IMR-90 (cell line): ENCODE measurements around the gene PCDHGC4. TPM values are rescaled to one million over a fixed set of nuclear protein-coding genes. Genes with fewer than 3 reads are reported as not detected.

Experiments used
- ATAC-seq: fragments of 200-7000 bp; cut with Tn5 transposase; 2 replicates; pipeline ENCODE4 v1.9.1; 2020; ENCODE audit warnings: low read depth, mild to moderate bottlenecking, moderate library complexity
- BruUV-seq: library from RNA; stranded (reverse); fragments of 400-500 nt; replicated peaks from 2 replicates; lab custom pipeline; 2021; lab: Mats Ljungman, UMichigan
- CTCF ChIA-PET: fragments of 300-600 bp; formaldehyde crosslinking; extraction: SDS; loops from one replicate; lab custom pipeline; 2021; ENCODE audit warnings: antibody characterized with exemption; lab: Yijun Ruan, JAX
- POLR2A ChIA-PET: fragments of 300-600 bp; sonication (Branson Sonifier 250); formaldehyde crosslinking; loops from one replicate; lab custom pipeline; 2022; ENCODE audit warnings: antibody characterized with exemption; ENCODE audit not compliant: unreplicated experiment; lab: Charles Lee
- DNase-seq: peaks from one replicate; pipeline ENCODE4 v3.0.0; 2013
- H2AFZ ChIP-seq: replicated peaks from 2 replicates; pipeline ENCODE3; 2013; ENCODE audit warnings: low read length, mild to moderate bottlenecking; ENCODE audit not compliant: poor library complexity
- H2AK5ac ChIP-seq: 2 replicates; pipeline ENCODE4 v1.6.1; 2013; ENCODE audit warnings: low read depth, low read length, inconsistent platforms
- H2AK9ac ChIP-seq: replicated peaks from 2 replicates; pipeline ENCODE3; 2013; ENCODE audit warnings: mild to moderate bottlenecking, low read depth, low read length, moderate library complexity; ENCODE audit not compliant: poor library complexity
- H2BK120ac ChIP-seq: 2 replicates; pipeline ENCODE4 v1.6.1; 2013; ENCODE audit warnings: low read depth, low read length, inconsistent platforms
- H2BK15ac ChIP-seq: 3 replicates; pipeline ENCODE4 v1.6.1; 2013; ENCODE audit warnings: low read depth, low read length, inconsistent platforms
- H2BK20ac ChIP-seq: 2 replicates; pipeline ENCODE4 v1.6.1; 2013; ENCODE audit warnings: low read depth, mild to moderate bottlenecking, inconsistent platforms, low read length, moderate library complexity
- H2BK5ac ChIP-seq: 2 replicates; pipeline ENCODE4 v1.6.1; 2013; ENCODE audit warnings: mild to moderate bottlenecking, low read depth, low read length, inconsistent platforms; ENCODE audit not compliant: poor library complexity, severe bottlenecking
- H3K14ac ChIP-seq: replicated peaks from 2 replicates; pipeline ENCODE4 v1.6.1; 2013; ENCODE audit warnings: low read depth, low read length, inconsistent platforms
- H3K18ac ChIP-seq: 2 replicates; pipeline ENCODE4 v1.6.1; 2013; ENCODE audit warnings: low read depth, low read length, control low read depth
- H3K23ac ChIP-seq: 2 replicates; pipeline ENCODE4 v1.6.1; 2013; ENCODE audit warnings: low read depth, low read length, inconsistent platforms
- H3K27ac ChIP-seq: 2 replicates; pipeline ENCODE4 v1.5.1; 2013; ENCODE audit warnings: mild to moderate bottlenecking, control low read depth, low read length; ENCODE audit not compliant: insufficient read depth
- H3K27me3 ChIP-seq: 2 replicates; pipeline ENCODE4 v1.6.1; 2013; ENCODE audit warnings: low read length; ENCODE audit not compliant: control insufficient read depth, insufficient read depth
- H3K36me3 ChIP-seq: 2 replicates; pipeline ENCODE4 v1.6.1; 2013; ENCODE audit warnings: low read length, mixed read lengths; ENCODE audit not compliant: control insufficient read depth, insufficient read depth
- H3K4ac ChIP-seq: 2 replicates; pipeline ENCODE4 v1.6.1; 2013; ENCODE audit warnings: low read depth, low read length, inconsistent platforms
- H3K4me1 ChIP-seq: 2 replicates; pipeline ENCODE4 v1.6.1; 2013; ENCODE audit warnings: low read length, mixed read lengths; ENCODE audit not compliant: control insufficient read depth, insufficient read depth
- H3K4me2 ChIP-seq: 2 replicates; pipeline ENCODE4 v1.6.1; 2013; ENCODE audit warnings: low read depth, mild to moderate bottlenecking, control low read depth, low read length, moderate library complexity
- H3K4me3 ChIP-seq: 2 replicates; pipeline ENCODE4 v1.5.1; 2013; ENCODE audit warnings: low read depth, mild to moderate bottlenecking, control low read depth, low read length, moderate library complexity; ENCODE audit not compliant: insufficient read depth
- H3K56ac ChIP-seq: 2 replicates; pipeline ENCODE4 v1.6.1; 2013; ENCODE audit warnings: low read length, inconsistent platforms; ENCODE audit not compliant: insufficient read depth; ENCODE audit errors: extremely low read depth
- H3K79me1 ChIP-seq, 2 experiments: 2 replicates each; pipeline ENCODE4 v1.6.1; 2013; ENCODE audit warnings: low read length in 2 of 2, inconsistent platforms in 1 of 2, low read depth in 1 of 2
- H3K9ac ChIP-seq: 2 replicates; pipeline ENCODE4 v1.6.1; 2013; ENCODE audit warnings: low read depth, low read length, control low read depth
- H3K9me1 ChIP-seq: 2 replicates; pipeline ENCODE4 v1.6.1; 2013; ENCODE audit warnings: low read length, inconsistent platforms; ENCODE audit not compliant: insufficient read depth
- H3K9me3 ChIP-seq: 2 replicates; pipeline ENCODE4 v1.6.1; 2013; ENCODE audit warnings: low read length; ENCODE audit not compliant: control insufficient read depth, insufficient read depth
- H4K20me1 ChIP-seq: 2 replicates; pipeline ENCODE4 v1.6.1; 2013; ENCODE audit warnings: low read length, inconsistent platforms; ENCODE audit not compliant: insufficient read depth
- H4K5ac ChIP-seq: 2 replicates; pipeline ENCODE4 v1.6.1; 2013; ENCODE audit warnings: mild to moderate bottlenecking, low read depth, low read length, control low read depth
- H4K8ac ChIP-seq, 2 experiments: 2 replicates each; pipeline ENCODE4 v1.6.1; 2013; ENCODE audit warnings: low read depth in 2 of 2, low read length in 2 of 2, control low read depth in 1 of 2, inconsistent platforms in 1 of 2
- H4K91ac ChIP-seq: 2 replicates; pipeline ENCODE4 v1.6.1; 2013; ENCODE audit warnings: low read depth, low read length, inconsistent platforms; ENCODE audit not compliant: insufficient read depth
- CHD1 ChIP-seq: IDR thresholded peaks from 2 replicates; pipeline ENCODE4 v1.6.1; 2012; ENCODE audit warnings: low read depth, low read length, improper control_type of control experiment
- FOS ChIP-seq: fragments of 150-350 bp; IDR thresholded peaks from 2 replicates; pipeline ENCODE4 v1.6.1; 2016; ENCODE audit warnings: low read depth, low read length
- MAFK ChIP-seq: IDR thresholded peaks from 2 replicates; pipeline ENCODE4 v1.6.1; 2012; ENCODE audit warnings: low read depth, low read length, improper control_type of control experiment
- RAD21 ChIP-seq: IDR thresholded peaks from 2 replicates; pipeline ENCODE4 v1.6.1; 2012; ENCODE audit warnings: low read length, improper control_type of control experiment
- WGBS, 2 experiments: methylation state at CpG; one replicate each; pipeline versions ENCODE4 v1.1.5 to v1.1.7; 2013; ENCODE audit warnings: missing lambda C conversion rate in 2 of 2; ENCODE audit not compliant: insufficient read length in 1 of 2; ENCODE audit errors: extremely low coverage in 2 of 2; 5-methylcytosine and 5-hydroxymethylcytosine counted together
- dilution Hi-C: fragments of 300-500 bp; cut with HindIII; formaldehyde crosslinking; loops from one replicate; pipeline ENCODE4 v1.14.3; 2018; ENCODE audit warnings: low sequenced_read_pairs; ENCODE audit not compliant: unreplicated experiment
- in situ Hi-C: fragments of 300-500 bp; cut with MboI; formaldehyde crosslinking; loops from 3 replicates; pipeline ENCODE4 v1.14.3; 2019; ENCODE audit warnings: low sequenced_read_pairs, inconsistent platforms, mixed read lengths
- intact Hi-C: fragments of 100-400 bp; cut with micrococcal nuclease; formaldehyde crosslinking; loops from 2 replicates; pipeline ENCODE4 v1.10.0; 2022
- polyA plus RNA-seq, 3 experiments: library from polyadenylated mRNA; depleted of rRNA; stranded (reverse); fragments of >200 nt; gene quantifications; 2 replicates each; pipeline ENCODE4 v1.2.3, GENCODE V29; 2012; ENCODE audit warnings: low replicate concordance in 1 of 3
- total RNA-seq: library from RNA; depleted of rRNA; stranded (reverse); fragments of >200 nt; gene quantifications from 2 replicates; pipeline ENCODE4 v1.2.3, GENCODE V29; 2012

Gene PCDHGC4
- total and polyA plus RNA-seq, 2 of the 4 experiments (the other 2 are of a cell fraction), result 0.65 to 1.6 TPM

GRCh38 chr5:141484310-141484640 lies 555 bp upstream of the PCDHGC4 start:
- in situ Hi-C loops, result no loop called here
- Histone ChIP-seq H3K4me1 (peaks cover 13% of the 10 kb centered on the region), H3K27ac (no peak overlapping the region), H3K14ac (no peak overlapping the region), H3K4ac (no peak overlapping the region), H3K9me1 (peaks cover 17% of the 10 kb centered on the region; the same call in 1 of the 2 replicates), H3K56ac (no peak overlapping the region), H3K27me3 (no peaks in the 10 kb centered on the region), H3K9me3 (no peaks in the 10 kb centered on the region; the same call in 1 of the 2 replicates), H3K36me3 (peaks cover 24% of the 10 kb centered on the region; the same call in 1 of the 2 replicates), H4K5ac (no peak overlapping the region), H3K4me3 (no peak overlapping the region), H2AK5ac (no peak overlapping the region), H2BK5ac (no peak overlapping the region), H4K8ac (no peak overlapping the region), H3K18ac (no peak overlapping the region), H2BK20ac (no peak overlapping the region), H3K9ac (no peak overlapping the region), H3K23ac (no peak overlapping the region), H2AFZ (no peak overlapping the region), H2AK9ac (no peak overlapping the region), H2BK120ac (no peak overlapping the region), H3K79me1 (peaks cover 30 to 84% of the 10 kb centered on the region in 2 experiments), H2BK15ac (no peak overlapping the region), H4K20me1 (peaks cover 55% of the 10 kb centered on the region), H3K4me2 (no peak overlapping the region; the same call in 1 of the 2 replicates), H4K91ac (no peak overlapping the region)
- TF ChIP-seq CHD1 (no peak), FOS (no peak), MAFK (no peak), RAD21 (no peak)
- BruUV-seq, result no TSS peak
- intact Hi-C loops, result no loop called here
- CTCF ChIA-PET, result no interaction called here
- WGBS, 2 experiments, result 6% methylated on average over 2 of the region's 4 CpGs; no CpG with 5 or more reads in 1 of the 2 experiments
- ATAC-seq, result no peak
- POLR2A ChIA-PET, result interaction anchor here (0.6 kb wide), 1 partner anchor 11 kb away, joined by 3 read pairs; no protein-coding TSS in a partner anchor
- dilution Hi-C loops, result no loop called here
- no peak for DNase-seq
